ENCODE results near the gene PCDH15.
"Not testable (repeated sequence)": the region's sequence is repeated elsewhere in the genome, so short reads cannot be mapped to it uniquely, and the experiment has no call there.

The PCDH15 gene

GRCh38 chr10:53952698-53953630 is 848.1 kb downstream of the PCDH15 start:
- no peak for DNase-seq

- DNase-seq, result no peak
Observed at GRCh38 chr10:53939654-53940053, 861.4 kb downstream of the PCDH15 start.

GRCh38 chr10:53930648-53931047 is 870.4 kb downstream of the PCDH15 start:
- no peak for DNase-seq

- not testable (repeated sequence) for DNase-seq
Observed at GRCh38 chr10:53924051-53924700, 876.9 kb downstream of the PCDH15 start.

GRCh38 chr10:53918755-53919154 is 882.3 kb downstream of the PCDH15 start:
- DNase-seq, result no peak

GRCh38 chr10:53909791-53910190 is 891.2 kb downstream of the PCDH15 start:
- no peak for DNase-seq

- DNase-seq, result no peak
Observed at GRCh38 chr10:53904506-53905241, 896.4 kb downstream of the PCDH15 start.

GRCh38 chr10:53903756-53904155 is 897.3 kb downstream of the PCDH15 start:
- no peak for DNase-seq

- DNase-seq, result no peak
Observed at GRCh38 chr10:53899463-53900160, 901.4 kb downstream of the PCDH15 start.

- DNase-seq, result no peak
Observed at GRCh38 chr10:53898532-53898931, 902.5 kb downstream of the PCDH15 start.

- no peak for DNase-seq
Observed at GRCh38 chr10:53894145-53894544, 906.9 kb downstream of the PCDH15 start.

- no peak for DNase-seq
Observed at GRCh38 chr10:53893061-53893460, 908.0 kb downstream of the PCDH15 start.

GRCh38 chr10:53886325-53887300 is 914.4 kb downstream of the PCDH15 start:
- DNase-seq, result no peak

GRCh38 chr10:53864846-53865245 is 936.2 kb downstream of the PCDH15 start:
- DNase-seq, result no peak

- DNase-seq, result no peak
Observed at GRCh38 chr10:53852450-53853175, 948.4 kb downstream of the PCDH15 start.

GRCh38 chr10:53846809-53847208 is 954.2 kb downstream of the PCDH15 start:
- no peak for DNase-seq

- no peak for DNase-seq
Observed at GRCh38 chr10:53843736-53844362, 957.2 kb downstream of the PCDH15 start.

- no peak for DNase-seq
Observed at GRCh38 chr10:53841483-53842145, 959.4 kb downstream of the PCDH15 start.

- DNase-seq, result no peak
Observed at GRCh38 chr10:53840653-53841052, 960.4 kb downstream of the PCDH15 start.

Measured in activated CD8-positive, alpha-beta memory T cell treated with anti-CD3 and anti-CD28 coated beads for 24 hours (primary cell).